NT2/D1 (cell line): ENCODE data around the gene OOSP1.

Source experiments
- SUZ12 ChIP-seq: IDR thresholded peaks from 2 replicates; pipeline ENCODE4 v1.6.1; 2011; ENCODE audit not compliant: insufficient read length, insufficient read depth; ENCODE audit errors: extremely low read depth
- ZNF274 ChIP-seq: IDR thresholded peaks from 2 replicates; pipeline ENCODE4 v1.6.1; 2011; ENCODE audit warnings: mild to moderate bottlenecking, low read depth, low read length

DNA sequence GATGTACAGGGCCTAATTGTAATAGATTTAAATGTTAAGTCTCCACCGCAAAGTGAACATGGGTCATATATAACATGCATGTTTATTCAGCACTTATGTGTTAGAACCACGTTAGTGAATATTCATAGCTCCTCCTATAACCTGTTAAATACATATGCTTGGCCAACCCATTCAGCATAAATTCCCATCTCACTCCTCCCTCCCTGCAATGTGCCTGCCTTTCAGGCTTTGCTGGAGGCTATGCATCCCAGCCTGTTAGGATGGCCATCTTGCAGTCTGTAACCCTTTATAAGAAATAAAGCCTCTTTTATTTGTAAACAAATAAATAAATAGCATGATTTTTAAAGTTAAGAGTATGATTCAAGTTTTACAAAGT lies 23.9 kb downstream of the OOSP1 start:
- TF ChIP-seq ZNF274 (no peak), SUZ12 (no peak)
